H1 (cell line): Measurements from ENCODE around the gene DET1. TPM values are rescaled to one million over a fixed set of nuclear protein-coding genes. Genes with fewer than 3 reads are reported as not detected.

Source experiments
- CTCF ChIA-PET: fragments of 300-600 bp; sonication (Branson Sonifier 250); formaldehyde crosslinking; loops from one replicate; lab custom pipeline; 2021; ENCODE audit not compliant: partially characterized antibody; lab: Charles Lee
- POLR2A ChIA-PET: fragments of 300-600 bp; sonication (Branson Sonifier 250); formaldehyde crosslinking; loops from one replicate; lab custom pipeline; 2021; ENCODE audit warnings: inconsistent platforms; ENCODE audit not compliant: partially characterized antibody; lab: Charles Lee
- DNase-seq, 2 experiments: peaks; one replicate each; pipeline versions ENCODE4 v3.0.0 to v3.0.0-alpha.2; 2010 to 2022; ENCODE audit warnings: low spot score in 2 of 2, low read depth in 1 of 2, mixed read lengths in 1 of 2
- FAIRE-seq: peaks from 2 replicates; lab custom pipeline; 2011; peaks lifted over from hg19 to GRCh38; lab: Jason Lieb, UNC
- H2AFZ ChIP-seq: 2 replicates; pipeline ENCODE4 v1.8.1; 2012; ENCODE audit warnings: low read length, inconsistent platforms
- H2AK5ac ChIP-seq: 2 replicates; pipeline ENCODE4 v1.6.1; 2013; ENCODE audit warnings: low read depth, low read length
- H2BK120ac ChIP-seq: replicated peaks from 2 replicates; pipeline ENCODE3; 2013; ENCODE audit warnings: low read depth, low read length, inconsistent platforms
- H2BK12ac ChIP-seq: 2 replicates; pipeline ENCODE4 v1.6.1; 2013; ENCODE audit warnings: low read depth, low read length
- H2BK15ac ChIP-seq: 2 replicates; pipeline ENCODE4 v1.6.1; 2013; ENCODE audit warnings: low read length
- H2BK20ac ChIP-seq: 2 replicates; pipeline ENCODE4 v1.6.1; 2013; ENCODE audit warnings: low read length
- H2BK5ac ChIP-seq: 2 replicates; pipeline ENCODE4 v1.6.1; 2013; ENCODE audit warnings: low read depth, low read length
- H3K14ac ChIP-seq: 2 replicates; pipeline ENCODE4 v1.6.1; 2013; ENCODE audit warnings: inconsistent platforms; ENCODE audit not compliant: insufficient read length
- H3K18ac ChIP-seq: 2 replicates; pipeline ENCODE4 v1.6.1; 2013; ENCODE audit warnings: low read length; ENCODE audit errors: extremely low read depth
- H3K23ac ChIP-seq: 2 replicates; pipeline ENCODE4 v1.6.1; 2013; ENCODE audit warnings: inconsistent platforms; ENCODE audit not compliant: insufficient read length
- H3K23me2 ChIP-seq: 2 replicates; pipeline ENCODE4 v1.6.1; 2013; ENCODE audit warnings: low read depth, low read length
- H3K27ac ChIP-seq: 2 replicates; pipeline ENCODE4 v1.6.1; 2011; ENCODE audit warnings: low read depth, low read length, inconsistent platforms
- H3K27me3 ChIP-seq, 4 experiments: replicated peaks in 1 of 4; 1 replicate in 1 of 4; 2 replicates in 3 of 4; pipeline versions ENCODE4 v1.6.1 to v1.8.1; 2011 to 2013; ENCODE audit warnings: low read length in 3 of 4, mild to moderate bottlenecking in 3 of 4, inconsistent platforms in 2 of 4, mixed read lengths in 2 of 4, moderate library complexity in 1 of 4; ENCODE audit not compliant: control insufficient read depth in 3 of 4, insufficient read depth in 3 of 4; ENCODE audit errors: extremely low read depth in 1 of 4
- H3K36me3 ChIP-seq, 4 experiments: 2 replicates each; pipeline versions ENCODE4 v1.6.1 to v1.8.1; 2011 to 2013; ENCODE audit warnings: mild to moderate bottlenecking in 4 of 4, low read length in 3 of 4, moderate library complexity in 2 of 4, control low read depth in 1 of 4, inconsistent platforms in 1 of 4; ENCODE audit not compliant: insufficient read depth in 4 of 4, control insufficient read depth in 2 of 4
- H3K4ac ChIP-seq: replicated peaks from 2 replicates; pipeline ENCODE3; 2013; ENCODE audit warnings: low read length, low read depth, mixed read lengths, inconsistent platforms; ENCODE audit not compliant: insufficient read length
- H3K4me1 ChIP-seq, 4 experiments: replicated peaks in 1 of 4; 1 replicate in 1 of 4; 2 replicates in 3 of 4; pipeline versions ENCODE4 v1.6.1 to v1.8.1; 2011 to 2013; ENCODE audit warnings: low read length in 3 of 4, inconsistent platforms in 2 of 4, mixed read lengths in 1 of 4; ENCODE audit not compliant: insufficient read depth in 4 of 4, control insufficient read depth in 3 of 4
- H3K4me2 ChIP-seq, 2 experiments: 2 replicates each; pipeline versions ENCODE4 v1.6.1 to v1.8.1; 2011 to 2013; ENCODE audit warnings: low read depth in 2 of 2, low read length in 2 of 2, control low read depth in 1 of 2, inconsistent platforms in 1 of 2, mild to moderate bottlenecking in 1 of 2; ENCODE audit not compliant: insufficient read depth in 1 of 2
- H3K4me3 ChIP-seq, 4 experiments: fragments of 200-600, 300-600 bp in 1 of 4; sonication (generic), shearing (Covaris generic), sonication (Bioruptor Twin) in 1 of 4; 2 replicates each; pipeline versions ENCODE4 v1.5.1 to v1.8.1; 2011 to 2016; ENCODE audit warnings: low read length in 4 of 4, low read depth in 3 of 4, control low read depth in 2 of 4, inconsistent platforms in 2 of 4, mild to moderate bottlenecking in 2 of 4, mixed read lengths in 1 of 4, moderate library complexity in 1 of 4; ENCODE audit not compliant: insufficient read depth in 2 of 4; ENCODE audit errors: extremely low read depth in 1 of 4
- H3K56ac ChIP-seq: replicated peaks from 2 replicates; pipeline ENCODE3; 2013; ENCODE audit warnings: low read depth, mild to moderate bottlenecking, mixed read lengths, low read length, inconsistent platforms; ENCODE audit not compliant: insufficient read length
- H3K79me1 ChIP-seq: 2 replicates; pipeline ENCODE4 v1.6.1; 2013; ENCODE audit warnings: low read depth, low read length, control low read depth
- H3K79me2 ChIP-seq, 2 experiments: 2 replicates each; pipeline versions ENCODE4 v1.6.1 to v1.8.1; 2012 to 2013; ENCODE audit warnings: low read length in 2 of 2, mild to moderate bottlenecking in 2 of 2, inconsistent platforms in 1 of 2; ENCODE audit not compliant: insufficient read depth in 2 of 2, control insufficient read depth in 1 of 2
- H3K9ac ChIP-seq, 4 experiments: replicated peaks in 1 of 4; 1 replicate in 1 of 4; 2 replicates in 3 of 4; pipeline versions ENCODE4 v1.6.1 to v1.8.1; 2011 to 2013; ENCODE audit warnings: low read depth in 3 of 4, low read length in 3 of 4, control low read depth in 2 of 4, mild to moderate bottlenecking in 2 of 4, moderate library complexity in 2 of 4, inconsistent platforms in 1 of 4; ENCODE audit errors: extremely low read depth in 1 of 4
- H3K9me3 ChIP-seq, 2 experiments: 2 replicates each; pipeline versions ENCODE4 v1.6.1 to v1.8.1; 2012 to 2013; ENCODE audit warnings: mild to moderate bottlenecking in 2 of 2, moderate library complexity in 2 of 2, control low read depth in 1 of 2, inconsistent platforms in 1 of 2, low read depth in 1 of 2, low read length in 1 of 2, mixed read lengths in 1 of 2; ENCODE audit not compliant: insufficient read depth in 2 of 2
- H4K20me1 ChIP-seq, 2 experiments: replicated peaks in 1 of 2; 2 replicates each; pipeline versions ENCODE3 to v1.8.1; 2011 to 2013; ENCODE audit warnings: inconsistent platforms in 2 of 2, low read length in 2 of 2, mild to moderate bottlenecking in 1 of 2; ENCODE audit not compliant: insufficient read depth in 2 of 2, control insufficient read depth in 1 of 2
- H4K5ac ChIP-seq: 2 replicates; pipeline ENCODE4 v1.6.1; 2013; ENCODE audit warnings: low read length, low read depth, mixed read lengths, inconsistent platforms; ENCODE audit not compliant: insufficient read length
- H4K8ac ChIP-seq: 2 replicates; pipeline ENCODE4 v1.8.0; 2013; ENCODE audit warnings: mild to moderate bottlenecking, moderate library complexity, low read length, inconsistent platforms; ENCODE audit not compliant: insufficient read depth; ENCODE audit errors: extremely low read depth
- H4K91ac ChIP-seq: replicated peaks from 2 replicates; pipeline ENCODE3; 2013; ENCODE audit warnings: low read length, mixed read lengths, inconsistent platforms; ENCODE audit not compliant: insufficient read length
- CBX5 ChIP-seq: fragments of 300-800, 300-1000 bp; sonication (generic); IDR thresholded peaks from 2 replicates; pipeline ENCODE4 v1.7.1; 2016; ENCODE audit warnings: antibody characterized with exemption, low read length, low read depth
- EGR1 ChIP-seq: IDR thresholded peaks from 2 replicates; pipeline ENCODE4 v1.6.1; 2011; ENCODE audit warnings: low read depth, low read length, borderline replicate concordance
- JUND ChIP-seq: IDR thresholded peaks from 2 replicates; pipeline ENCODE4 v1.6.1; 2011; ENCODE audit warnings: mild to moderate bottlenecking, improper control_type of control experiment, low read length
- SAP30 ChIP-seq: fragments of 300-600 bp; sonication (generic); IDR thresholded peaks from 2 replicates; pipeline ENCODE4 v1.7.1; 2012; ENCODE audit warnings: low read length, moderate library complexity, mild to moderate bottlenecking, inconsistent platforms; ENCODE audit not compliant: insufficient read depth, insufficient replicate concordance
- SP4 ChIP-seq: IDR thresholded peaks from 2 replicates; pipeline ENCODE4 v1.6.1; 2012; ENCODE audit warnings: low read length, inconsistent platforms
- SUZ12 ChIP-seq: fragments of 200-600 bp; sonication (generic); IDR thresholded peaks from 2 replicates; pipeline ENCODE4 v1.6.1; 2012; ENCODE audit warnings: mild to moderate bottlenecking, inconsistent platforms, low read length, moderate library complexity, mixed read lengths
- TEAD4 ChIP-seq: IDR thresholded peaks from 2 replicates; pipeline ENCODE4 v1.6.1; 2012; ENCODE audit warnings: low read depth, low read length, inconsistent platforms, mixed read lengths
- YY1 ChIP-seq: IDR thresholded peaks from 2 replicates; pipeline ENCODE4 v1.6.1; 2011; ENCODE audit warnings: low read depth, mild to moderate bottlenecking, low read length
- WGBS, 2 experiments: shearing (Covaris generic) in 1 of 2; methylation state at CpG; one replicate each; pipeline versions ENCODE4 v1.1.6 to v1.1.7; 2013 to 2015; ENCODE audit warnings: low lambda C conversion rate in 2 of 2, mixed read lengths in 2 of 2, inconsistent platforms in 1 of 2, low coverage in 1 of 2, missing lambda C conversion rate in 1 of 2; ENCODE audit not compliant: insufficient replicate concordance in 2 of 2, insufficient coverage in 1 of 2, insufficient read length in 1 of 2; ENCODE audit errors: extremely low coverage in 1 of 2, missing lambda C conversion rate in 1 of 2; 5-methylcytosine and 5-hydroxymethylcytosine counted together
- polyA plus RNA-seq, 7 experiments: library from polyadenylated mRNA; depleted of rRNA in 3 of 7; stranded (reverse) in 5 of 7; unstranded in 2 of 7; fragments of >200 nt in 5 of 7; fragments of 200-250 nt in 2 of 7; gene quantifications; 1 replicate in 5 of 7; 2 replicates in 1 of 7; 4 replicates in 1 of 7; pipeline versions ENCODE4 v1.2.1 to v1.2.3, GENCODE V29; 2011 to 2013; ENCODE audit warnings: missing spikeins in 2 of 7, mixed read lengths in 2 of 7
- total RNA-seq: library from RNA; stranded (reverse); fragmentation: NEBNext Ultra II Directional; extraction: Animal tissue kit (Norgen Biotek cat#: 25700); gene quantifications from 2 replicates; pipeline ENCODE4 v1.2.1, GENCODE V29; 2021
- TF ChIP-seq, protein P1 (sequence below): IDR thresholded peaks from 2 replicates; pipeline ENCODE4 v1.6.1; 2011; ENCODE audit warnings: low read length, improper control_type of control experiment
- TF ChIP-seq, protein P2 (sequence below): IDR thresholded peaks from 2 replicates; pipeline ENCODE4 v1.6.1; 2012; ENCODE audit warnings: low read length, inconsistent platforms

Gene DET1
- total and polyA plus RNA-seq, 2 of the 8 experiments (the other 6 are each of a cell fraction or from before 2014, with no cell fraction given) = 5.4 to 8.5 TPM

DNA sequence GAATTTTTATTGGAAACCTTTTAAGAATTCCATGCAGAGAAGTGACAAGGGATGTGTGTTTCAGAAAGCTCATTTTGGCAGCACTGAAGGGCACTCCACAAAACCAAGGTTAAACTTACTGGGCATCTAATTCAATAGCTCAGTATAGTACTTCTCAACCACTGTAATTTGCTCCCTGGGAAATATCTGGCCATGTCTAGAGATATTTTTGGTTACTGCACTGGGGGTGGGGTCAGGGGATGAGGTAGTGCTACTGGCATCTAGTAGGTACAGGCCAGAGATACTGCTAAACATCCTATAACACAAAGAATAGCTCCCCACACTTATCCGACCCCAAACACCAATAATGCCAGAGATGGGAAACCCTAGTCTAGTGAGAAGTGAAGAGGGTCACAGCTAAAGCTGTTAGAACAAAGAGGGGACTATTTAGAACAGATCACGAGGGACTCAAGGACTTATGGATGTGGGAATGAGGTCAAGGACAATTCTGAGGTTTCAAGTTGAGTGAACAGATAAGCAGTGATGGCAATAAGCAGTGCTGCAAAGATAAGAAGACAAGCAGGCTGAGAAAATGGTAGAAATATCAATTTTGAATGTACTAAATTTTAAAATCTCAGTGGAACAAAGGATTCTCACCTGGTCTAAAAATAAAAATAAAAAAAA lies 82.5 kb downstream of the DET1 start:
- no peak overlapping the region for H3K4ac ChIP-seq
- no peak overlapping the region for H4K5ac ChIP-seq
- no peak overlapping the region for H2BK20ac ChIP-seq
- H3K4me2 ChIP-seq = no peak overlapping the region
- no peak overlapping the region for H3K14ac ChIP-seq
- no peak overlapping the region for H3K18ac ChIP-seq
- CTCF ChIA-PET = interaction anchor here (0.6 to 3.1 kb wide), 7 partner anchors 9 to 779 kb away, joined by 3 to 17 read pairs (median 5); no protein-coding TSS in a partner anchor
- H3K36me3 ChIP-seq = peaks cover 3 to 43% (median 30%) of the 10 kb centered on the region in 4 experiments
- DNase-seq (no peak), FAIRE-seq (no peak)
- no peak overlapping the region for H3K9ac ChIP-seq
- H2BK15ac ChIP-seq = no peak overlapping the region
- H3K79me1 ChIP-seq = 0 out of 2 replicates have a peak, but pooled peaks cover 5% of the 10 kb centered on the region
- H3K23ac ChIP-seq = no peak overlapping the region
- H3K9me3 ChIP-seq = no peaks in the 10 kb centered on the region
- H2BK5ac ChIP-seq = no peak overlapping the region
- no peak overlapping the region for H3K56ac ChIP-seq
- POLR2A ChIA-PET = interaction anchor here (0.9 to 1.1 kb wide), 2 partner anchors 10 to 172 kb away, joined by 3 read pairs; no protein-coding TSS in a partner anchor
- H3K23me2 ChIP-seq = peaks cover 7% of the 10 kb centered on the region
- H2BK120ac ChIP-seq = no peak overlapping the region
- no peaks in the 10 kb centered on the region for H3K27me3 ChIP-seq
- peaks cover 0 to 25% of the 10 kb centered on the region in 2 experiments; a peak in 3 of 4 replicates for H3K79me2 ChIP-seq
- H2BK12ac ChIP-seq = no peak overlapping the region
- no peak overlapping the region for H3K4me3 ChIP-seq
- WGBS, 2 experiments = 90% methylated on average over 2 of the region's 2 CpGs; no CpG with 5 or more reads in 1 of the 2 experiments
- no peak overlapping the region for H4K91ac ChIP-seq
- H3K27ac ChIP-seq = no peak overlapping the region
- H4K20me1 ChIP-seq = peaks cover 0 to 5% of the 10 kb centered on the region in 2 experiments
- H4K8ac ChIP-seq = no peak overlapping the region
- H3K4me1 ChIP-seq = no peaks in the 10 kb centered on the region; a peak in 1 of 7 replicates
- no peak overlapping the region for H2AK5ac ChIP-seq
- H2AFZ ChIP-seq = no peak overlapping the region
- TF ChIP-seq SUZ12 (no peak), YY1 (no peak), EGR1 (no peak), TEAD4 (no peak), SP4 (no peak), CBX5 (no peak), JUND (no peak), SAP30 (no peak)
- TF ChIP-seq, protein P1, sequence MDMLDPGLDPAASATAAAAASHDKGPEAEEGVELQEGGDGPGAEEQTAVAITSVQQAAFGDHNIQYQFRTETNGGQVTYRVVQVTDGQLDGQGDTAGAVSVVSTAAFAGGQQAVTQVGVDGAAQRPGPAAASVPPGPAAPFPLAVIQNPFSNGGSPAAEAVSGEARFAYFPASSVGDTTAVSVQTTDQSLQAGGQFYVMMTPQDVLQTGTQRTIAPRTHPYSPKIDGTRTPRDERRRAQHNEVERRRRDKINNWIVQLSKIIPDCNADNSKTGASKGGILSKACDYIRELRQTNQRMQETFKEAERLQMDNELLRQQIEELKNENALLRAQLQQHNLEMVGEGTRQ = no peak
- TF ChIP-seq, protein P2, sequence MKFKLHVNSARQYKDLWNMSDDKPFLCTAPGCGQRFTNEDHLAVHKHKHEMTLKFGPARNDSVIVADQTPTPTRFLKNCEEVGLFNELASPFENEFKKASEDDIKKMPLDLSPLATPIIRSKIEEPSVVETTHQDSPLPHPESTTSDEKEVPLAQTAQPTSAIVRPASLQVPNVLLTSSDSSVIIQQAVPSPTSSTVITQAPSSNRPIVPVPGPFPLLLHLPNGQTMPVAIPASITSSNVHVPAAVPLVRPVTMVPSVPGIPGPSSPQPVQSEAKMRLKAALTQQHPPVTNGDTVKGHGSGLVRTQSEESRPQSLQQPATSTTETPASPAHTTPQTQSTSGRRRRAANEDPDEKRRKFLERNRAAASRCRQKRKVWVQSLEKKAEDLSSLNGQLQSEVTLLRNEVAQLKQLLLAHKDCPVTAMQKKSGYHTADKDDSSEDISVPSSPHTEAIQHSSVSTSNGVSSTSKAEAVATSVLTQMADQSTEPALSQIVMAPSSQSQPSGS = no peak
